ENCODE measurements around the gene ZNF415. TPM values are rescaled to one million over a fixed set of nuclear protein-coding genes. Genes with fewer than 3 reads are reported as not detected.

The ZNF415 gene
- total and polyA plus RNA-seq, 9 of the 15 experiments (the other 6 are each of a cell fraction or from before 2014, with no cell fraction given): 0.06 to 0.82 (median 0.14) TPM; not detected in 2

DNA sequence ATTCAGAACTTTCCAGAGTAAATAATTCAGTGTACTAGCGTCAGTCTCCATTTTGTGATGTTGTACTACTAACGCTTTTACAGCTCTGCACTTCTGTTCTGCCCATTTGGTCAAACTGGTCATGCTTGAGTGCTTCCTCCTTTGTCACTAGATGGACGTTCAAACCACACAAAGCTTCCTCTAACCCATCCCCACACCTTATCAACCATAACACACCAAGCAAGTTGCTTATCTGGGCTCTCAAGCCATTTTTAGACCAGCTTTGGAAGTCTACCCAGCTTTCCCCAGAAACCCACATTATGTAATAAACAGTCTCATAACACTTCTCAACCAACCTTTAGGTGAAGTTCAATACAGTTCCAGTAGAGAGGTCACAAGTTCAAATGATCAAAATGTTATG is 28.4 kb upstream of the ZNF415 start (continued):
- TF ChIP-seq KAT7 (CRISPR knock-in tag; IDR thresholded peaks at IDR 0.05; ENCODE audit: borderline replicate concordance) (no peak), POLR2A (conservative IDR thresholded peaks at IDR 0.05) (no peak; the same call in 1 of the 2 replicates), E2F3 (CRISPR knock-in tag; IDR thresholded peaks at IDR 0.05) (no peak), ZNF830 (CRISPR knock-in tag; IDR thresholded peaks at IDR 0.05) (no peak), ZNF764 (CRISPR knock-in tag; IDR thresholded peaks at IDR 0.05; ENCODE audit: low read depth) (no peak), ZBTB17 (CRISPR knock-in tag; IDR thresholded peaks at IDR 0.05) (no peak), NR3C1 (CRISPR knock-in tag; IDR thresholded peaks at IDR 0.05) (no peak), NFXL1 (CRISPR knock-in tag; IDR thresholded peaks at IDR 0.05) (no peak), ELF2 (CRISPR knock-in tag; IDR thresholded peaks at IDR 0.05) (no peak), KLF16 (IDR thresholded peaks at IDR 0.05) (peak; percentile 92), ZBTB1 (CRISPR knock-in tag; IDR thresholded peaks at IDR 0.05; ENCODE audit: borderline replicate concordance, low read depth) (no peak), TEAD1 (CRISPR knock-in tag; IDR thresholded peaks at IDR 0.05) (no peak), RBM22 (IDR thresholded peaks at IDR 0.05; ENCODE audit: low read depth, low read length, poor library complexity, severe bottlenecking) (no peak), LCOR (CRISPR knock-in tag; IDR thresholded peaks at IDR 0.05) (no peak), SRSF7 (optimal IDR thresholded peaks at IDR 0.05; ENCODE audit: low read depth, low read length) (no peak)
- TF ChIP-seq, protein P1, sequence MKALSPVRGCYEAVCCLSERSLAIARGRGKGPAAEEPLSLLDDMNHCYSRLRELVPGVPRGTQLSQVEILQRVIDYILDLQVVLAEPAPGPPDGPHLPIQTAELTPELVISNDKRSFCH (CRISPR knock-in tag; IDR thresholded peaks at IDR 0.05): no peak
- TF ChIP-seq, protein P1 (tag; IDR thresholded peaks at IDR 0.05): peak; percentile 33; the same call in 1 of the 2 replicates
- TF ChIP-seq, protein P2, sequence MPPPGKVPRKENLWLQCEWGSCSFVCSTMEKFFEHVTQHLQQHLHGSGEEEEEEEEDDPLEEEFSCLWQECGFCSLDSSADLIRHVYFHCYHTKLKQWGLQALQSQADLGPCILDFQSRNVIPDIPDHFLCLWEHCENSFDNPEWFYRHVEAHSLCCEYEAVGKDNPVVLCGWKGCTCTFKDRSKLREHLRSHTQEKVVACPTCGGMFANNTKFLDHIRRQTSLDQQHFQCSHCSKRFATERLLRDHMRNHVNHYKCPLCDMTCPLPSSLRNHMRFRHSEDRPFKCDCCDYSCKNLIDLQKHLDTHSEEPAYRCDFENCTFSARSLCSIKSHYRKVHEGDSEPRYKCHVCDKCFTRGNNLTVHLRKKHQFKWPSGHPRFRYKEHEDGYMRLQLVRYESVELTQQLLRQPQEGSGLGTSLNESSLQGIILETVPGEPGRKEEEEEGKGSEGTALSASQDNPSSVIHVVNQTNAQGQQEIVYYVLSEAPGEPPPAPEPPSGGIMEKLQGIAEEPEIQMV (tag; conservative IDR thresholded peaks at IDR 0.05; ENCODE audit: low read depth): no peak
- TF ChIP-seq, protein P3, sequence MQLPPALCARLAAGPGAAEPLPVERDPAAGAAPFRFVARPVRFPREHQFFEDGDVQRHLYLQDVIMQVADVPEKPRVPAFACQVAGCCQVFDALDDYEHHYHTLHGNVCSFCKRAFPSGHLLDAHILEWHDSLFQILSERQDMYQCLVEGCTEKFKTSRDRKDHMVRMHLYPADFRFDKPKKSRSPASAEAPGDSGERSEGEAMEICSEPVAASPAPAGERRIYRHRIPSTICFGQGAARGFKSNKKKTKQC (CRISPR knock-in tag; IDR thresholded peaks at IDR 0.05): no peak
- TF ChIP-seq, protein P4, sequence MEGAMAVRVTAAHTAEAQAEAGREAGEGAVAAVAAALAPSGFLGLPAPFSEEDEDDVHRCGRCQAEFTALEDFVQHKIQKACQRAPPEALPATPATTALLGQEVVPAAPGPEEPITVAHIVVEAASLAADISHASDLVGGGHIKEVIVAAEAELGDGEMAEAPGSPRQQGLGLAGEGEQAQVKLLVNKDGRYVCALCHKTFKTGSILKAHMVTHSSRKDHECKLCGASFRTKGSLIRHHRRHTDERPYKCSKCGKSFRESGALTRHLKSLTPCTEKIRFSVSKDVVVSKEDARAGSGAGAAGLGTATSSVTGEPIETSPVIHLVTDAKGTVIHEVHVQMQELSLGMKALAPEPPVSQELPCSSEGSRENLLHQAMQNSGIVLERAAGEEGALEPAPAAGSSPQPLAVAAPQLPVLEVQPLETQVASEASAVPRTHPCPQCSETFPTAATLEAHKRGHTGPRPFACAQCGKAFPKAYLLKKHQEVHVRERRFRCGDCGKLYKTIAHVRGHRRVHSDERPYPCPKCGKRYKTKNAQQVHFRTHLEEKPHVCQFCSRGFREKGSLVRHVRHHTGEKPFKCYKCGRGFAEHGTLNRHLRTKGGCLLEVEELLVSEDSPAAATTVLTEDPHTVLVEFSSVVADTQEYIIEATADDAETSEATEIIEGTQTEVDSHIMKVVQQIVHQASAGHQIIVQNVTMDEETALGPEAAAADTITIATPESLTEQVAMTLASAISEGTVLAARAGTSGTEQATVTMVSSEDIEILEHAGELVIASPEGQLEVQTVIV (CRISPR knock-in tag; IDR thresholded peaks at IDR 0.05; ENCODE audit: borderline replicate concordance): no peak
- TF ChIP-seq, protein P5, sequence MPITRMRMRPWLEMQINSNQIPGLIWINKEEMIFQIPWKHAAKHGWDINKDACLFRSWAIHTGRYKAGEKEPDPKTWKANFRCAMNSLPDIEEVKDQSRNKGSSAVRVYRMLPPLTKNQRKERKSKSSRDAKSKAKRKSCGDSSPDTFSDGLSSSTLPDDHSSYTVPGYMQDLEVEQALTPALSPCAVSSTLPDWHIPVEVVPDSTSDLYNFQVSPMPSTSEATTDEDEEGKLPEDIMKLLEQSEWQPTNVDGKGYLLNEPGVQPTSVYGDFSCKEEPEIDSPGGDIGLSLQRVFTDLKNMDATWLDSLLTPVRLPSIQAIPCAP (CRISPR knock-in tag; IDR thresholded peaks at IDR 0.05; ENCODE audit: borderline replicate concordance): no peak
- TF ChIP-seq, protein P6, sequence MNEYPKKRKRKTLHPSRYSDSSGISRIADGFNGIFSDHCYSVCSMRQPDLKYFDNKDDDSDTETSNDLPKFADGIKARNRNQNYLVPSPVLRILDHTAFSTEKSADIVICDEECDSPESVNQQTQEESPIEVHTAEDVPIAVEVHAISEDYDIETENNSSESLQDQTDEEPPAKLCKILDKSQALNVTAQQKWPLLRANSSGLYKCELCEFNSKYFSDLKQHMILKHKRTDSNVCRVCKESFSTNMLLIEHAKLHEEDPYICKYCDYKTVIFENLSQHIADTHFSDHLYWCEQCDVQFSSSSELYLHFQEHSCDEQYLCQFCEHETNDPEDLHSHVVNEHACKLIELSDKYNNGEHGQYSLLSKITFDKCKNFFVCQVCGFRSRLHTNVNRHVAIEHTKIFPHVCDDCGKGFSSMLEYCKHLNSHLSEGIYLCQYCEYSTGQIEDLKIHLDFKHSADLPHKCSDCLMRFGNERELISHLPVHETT (CRISPR knock-in tag; conservative IDR thresholded peaks at IDR 0.05 in 1 of 2, IDR thresholded peaks at IDR 0.05 in 1 of 2): peak in 1 of 2 experiments; percentile 32; a peak in 1 of 4 replicates

Data from K562 (cell line).